GM19397 (cell line): ENCODE results near the gene ZNF431.
"Not testable (repeated sequence)": the region's sequence is repeated elsewhere in the genome, so short reads cannot be mapped to it uniquely, and the experiment has no call there.

Experiments
- ATAC-seq: cut with Tn5 transposase; IDR thresholded peaks from one replicate; pipeline ENCODE4 v1.9.1; 2021; ENCODE audit warnings: mild to moderate bottlenecking, moderate library complexity; ENCODE audit not compliant: unreplicated experiment

ZNF431 gene

DNA sequence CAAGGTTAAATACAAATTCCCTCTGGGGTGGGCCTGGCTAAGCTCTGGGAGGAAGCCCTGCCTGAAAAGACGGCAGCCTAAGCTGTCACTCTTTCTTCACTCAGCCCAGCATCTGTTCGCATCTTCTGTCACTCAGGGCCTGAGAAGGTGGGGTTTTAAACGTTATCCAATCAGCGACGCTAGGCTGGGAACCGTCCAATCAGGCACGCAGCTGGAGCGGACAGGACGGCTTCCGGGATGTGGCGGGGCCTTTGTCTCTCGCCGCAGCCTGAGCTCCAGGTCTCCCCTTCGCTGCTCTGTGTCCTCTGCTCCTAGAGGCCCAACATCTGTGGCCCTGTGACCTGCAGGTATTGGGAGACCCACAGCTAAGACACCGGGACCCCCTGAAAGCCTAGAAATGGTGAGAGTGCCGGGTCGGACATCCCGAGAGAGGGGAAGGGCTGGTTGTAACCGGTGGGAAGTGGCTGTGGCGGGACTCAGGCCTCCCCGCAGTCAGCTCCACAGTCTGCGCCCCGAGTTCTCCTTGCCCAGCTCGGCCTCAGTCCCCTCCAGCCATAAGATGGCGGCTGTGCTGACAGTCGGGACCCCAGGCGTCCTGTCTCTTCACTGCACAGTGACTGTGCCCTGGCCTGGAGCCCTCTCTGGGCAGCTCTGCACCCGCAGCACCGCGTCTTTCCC is at the start of gene ZNF431:
Gene ZNF431 (plus strand): TSS at position 254 of the 678 bp plus-strand sequence. CDS start 144 bp downstream, at position 398.
- ATAC-seq = peak; percentile 99

DNA sequence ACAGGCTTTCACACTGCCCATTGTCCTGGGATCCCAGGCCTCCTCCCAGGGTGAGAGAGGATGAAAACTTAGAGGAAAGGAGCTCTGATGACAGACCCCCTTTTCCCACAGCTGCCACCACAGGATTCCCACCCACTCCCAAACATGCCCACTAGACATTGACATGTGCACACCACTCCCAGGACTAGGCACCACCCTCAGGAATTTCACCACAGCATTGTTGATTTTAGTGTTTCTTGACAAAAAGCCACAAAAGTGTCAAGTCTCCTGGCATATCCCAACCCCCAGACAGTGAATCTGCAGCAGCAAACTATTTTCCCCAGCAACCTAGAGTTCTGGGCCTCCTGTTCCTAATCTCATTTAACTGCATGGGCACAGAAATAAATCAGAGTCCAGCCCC is 49.7 kb upstream of the ZNF431 start:
- no peak for ATAC-seq

DNA sequence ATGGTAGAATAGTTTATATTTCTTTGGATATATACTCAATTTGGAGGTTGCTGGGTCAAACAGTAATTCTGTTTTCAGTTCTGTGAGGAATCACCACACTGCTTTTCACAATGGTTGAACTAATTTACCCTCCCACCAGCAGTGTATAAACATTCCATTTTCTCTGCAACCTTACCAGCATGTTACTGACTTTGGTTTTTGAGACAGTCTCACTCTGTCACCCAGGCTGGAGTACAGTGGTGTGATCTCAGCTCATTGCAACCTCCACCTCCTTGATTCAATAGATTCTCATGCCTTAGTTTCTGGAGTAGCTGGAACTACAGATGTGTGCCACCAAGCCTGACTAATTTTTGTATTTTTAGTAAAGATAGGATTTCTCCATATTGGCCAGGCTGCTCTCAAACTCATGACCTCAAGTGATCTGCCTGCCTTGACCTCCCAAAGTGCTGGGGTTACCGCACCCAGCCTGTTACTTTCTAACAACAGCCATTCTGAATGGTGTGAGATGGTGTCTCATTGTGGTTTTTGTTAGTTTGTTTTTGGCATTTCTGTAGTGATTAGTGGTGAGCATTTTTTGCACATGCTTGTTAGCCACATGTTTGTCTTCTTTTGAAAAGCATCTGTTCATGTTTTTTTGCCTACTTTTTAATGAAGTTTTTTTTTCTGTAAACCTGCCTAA is 47.4 kb upstream of the ZNF431 start:
- no peak for ATAC-seq

DNA sequence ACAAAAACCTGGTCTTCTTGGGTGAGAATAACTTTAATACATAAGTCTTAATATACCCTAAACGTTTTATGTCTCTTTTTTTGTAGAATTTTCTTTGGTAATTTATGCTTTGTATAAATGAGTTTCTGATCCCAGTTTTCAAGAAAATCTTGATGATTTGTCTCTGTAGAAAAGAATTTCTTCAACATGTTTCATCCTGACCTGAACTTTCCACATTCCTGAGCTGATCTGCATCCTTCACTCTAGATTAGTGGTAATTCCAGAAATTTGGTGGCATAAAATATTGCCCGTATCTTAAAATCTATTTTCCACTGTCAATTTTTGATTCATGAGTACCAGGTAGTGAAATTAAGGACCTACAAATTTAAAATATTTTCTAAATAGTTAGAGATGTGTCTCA is 43.5 kb upstream of the ZNF431 start:
- no peak for ATAC-seq

DNA sequence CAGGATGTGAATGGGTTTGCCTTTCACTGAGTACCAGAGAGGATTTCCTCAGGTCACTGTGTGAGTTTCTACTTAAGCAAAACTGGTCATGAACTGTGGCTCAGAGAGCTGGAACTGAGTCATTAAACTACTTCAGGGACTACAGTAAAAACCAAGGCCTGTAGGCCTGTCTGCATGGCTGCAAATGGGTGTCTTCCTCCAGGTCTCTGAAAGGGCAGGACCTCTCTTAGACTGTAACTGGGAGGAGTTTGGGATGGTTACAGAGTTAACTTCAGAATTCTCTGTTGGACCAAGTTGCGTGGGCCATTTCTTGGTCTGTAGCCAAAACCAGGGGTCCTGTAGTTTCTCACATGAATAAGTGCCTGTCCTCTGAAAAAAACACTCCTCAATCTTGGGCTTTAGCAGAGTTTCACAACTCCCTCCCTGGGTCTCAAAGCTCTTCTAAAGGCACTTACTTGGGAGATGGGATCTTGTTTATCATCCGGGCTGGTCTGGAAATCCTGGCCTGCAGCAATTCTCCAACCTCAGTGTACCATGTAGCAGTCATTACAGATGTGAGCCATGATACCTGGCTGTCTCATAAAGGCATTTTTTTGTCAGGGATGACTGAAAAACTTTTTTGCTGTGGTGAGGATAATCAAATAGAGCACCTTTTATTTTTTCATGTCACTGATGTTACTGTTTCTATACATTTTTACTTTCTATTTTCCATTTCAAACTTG is 40.2 kb upstream of the ZNF431 start:
- no peak for ATAC-seq

DNA sequence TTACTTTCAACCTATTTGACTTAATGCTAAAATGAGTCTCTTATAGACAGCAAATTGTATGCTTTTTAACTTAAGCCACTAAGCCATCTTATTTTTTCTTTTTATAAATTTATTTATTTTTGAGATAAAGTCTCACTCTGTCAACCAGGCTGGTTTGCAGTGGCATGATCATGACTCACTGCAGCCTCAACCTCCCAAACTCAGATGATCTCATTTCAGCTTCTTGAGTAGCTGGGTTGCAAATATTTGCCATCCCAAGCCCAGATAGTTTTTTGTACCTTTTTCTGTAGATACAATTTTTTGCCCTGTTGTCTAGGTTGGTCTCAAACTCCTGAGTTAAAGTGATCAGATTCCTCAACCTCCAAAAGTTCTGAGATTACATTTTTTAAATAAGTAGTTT is 32.7 kb upstream of the ZNF431 start:
- ATAC-seq = no peak

DNA sequence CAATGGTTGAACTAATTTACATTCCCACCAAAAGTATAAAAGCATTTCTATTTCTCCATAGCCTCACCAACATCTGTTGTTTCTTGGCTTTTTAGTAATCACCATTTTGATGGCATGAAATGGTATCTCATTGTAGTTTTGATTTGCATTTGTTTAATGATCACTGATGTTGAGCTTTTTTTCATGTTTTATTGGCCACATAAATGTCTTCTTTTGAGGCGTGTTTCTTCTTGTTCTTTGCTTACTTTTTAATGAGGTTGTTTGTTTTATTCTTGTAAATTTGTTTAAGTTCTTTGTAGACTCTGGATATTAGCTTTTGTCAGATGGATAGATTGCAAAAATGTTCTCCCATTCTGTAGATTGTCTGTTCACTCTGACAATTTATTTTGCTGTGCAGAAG is 31.7 kb upstream of the ZNF431 start:
- ATAC-seq = no peak

DNA sequence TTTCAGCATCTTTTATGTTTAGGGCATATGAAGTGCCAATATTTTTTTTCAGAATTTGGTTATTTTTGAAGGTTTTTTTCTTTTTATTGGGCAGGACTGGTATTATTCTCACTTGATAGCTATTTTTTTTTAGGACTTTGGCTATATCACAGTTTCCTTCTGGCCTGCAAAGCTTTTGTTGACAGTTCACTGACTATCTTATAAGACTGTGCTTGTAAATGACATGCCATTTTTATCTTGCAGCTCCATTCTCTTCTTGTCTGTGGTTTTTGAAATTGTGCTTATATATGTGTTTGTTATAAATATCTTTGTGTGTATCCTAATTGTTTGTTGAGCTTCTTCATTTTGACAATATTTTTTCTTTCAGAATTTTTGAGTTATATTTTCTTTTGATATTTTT is 26.4 kb upstream of the ZNF431 start:
- no peak for ATAC-seq

DNA sequence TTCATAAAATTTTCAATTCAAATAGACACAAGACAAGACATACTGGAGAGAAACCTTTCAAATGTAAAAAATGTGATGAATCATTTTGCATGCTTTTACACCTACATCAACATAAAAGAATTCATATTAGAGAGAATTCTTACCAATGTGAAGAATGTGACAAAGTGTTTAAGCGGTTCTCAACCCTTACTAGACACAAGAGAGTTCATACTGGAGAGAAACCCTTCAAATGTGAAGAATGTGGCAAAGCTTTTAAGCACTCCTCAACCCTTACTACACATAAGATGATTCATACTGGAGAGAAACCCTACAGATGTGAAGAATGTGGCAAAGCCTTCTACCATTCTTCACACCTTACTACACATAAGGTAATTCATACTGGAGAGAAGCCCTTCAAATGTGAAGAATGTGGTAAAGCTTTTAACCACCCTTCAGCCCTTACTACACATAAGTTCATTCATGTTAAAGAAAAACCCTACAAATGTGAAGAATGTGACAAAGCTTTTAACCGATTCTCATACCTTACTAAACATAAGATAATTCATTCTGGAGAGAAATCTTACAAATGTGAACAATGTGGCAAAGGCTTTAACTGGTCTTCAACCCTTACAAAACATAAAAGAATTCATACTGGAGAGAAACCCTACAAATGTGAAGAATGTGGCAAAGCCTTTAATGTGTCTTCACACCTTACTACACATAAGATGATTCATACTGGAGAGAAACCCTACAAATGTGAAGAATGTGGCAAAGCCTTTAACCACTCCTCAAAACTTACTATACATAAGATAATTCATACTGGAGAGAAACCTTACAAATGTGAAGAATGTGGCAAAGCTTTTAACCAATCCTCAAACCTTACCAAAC is 24.6 kb upstream of the ZNF431 start:
- no peak for ATAC-seq

DNA sequence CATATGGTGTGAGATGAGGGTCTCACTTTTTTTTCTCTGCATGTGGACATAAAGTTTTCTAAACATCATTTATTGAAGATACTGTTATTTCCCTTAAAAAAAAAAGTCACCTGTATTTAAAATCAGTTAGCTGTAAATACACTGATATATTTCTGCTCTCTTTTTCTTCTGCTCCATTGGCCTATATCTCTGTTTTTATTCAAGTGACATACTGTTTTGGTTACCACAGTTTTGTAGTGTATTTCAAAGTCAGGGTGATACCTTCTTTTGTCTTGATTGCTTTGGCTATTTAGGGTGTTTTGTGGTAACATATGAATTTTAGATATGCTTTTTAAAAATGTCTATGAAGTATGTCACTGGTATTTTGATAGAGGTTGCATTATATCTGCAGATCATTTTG is 15.8 kb upstream of the ZNF431 start:
- no peak for ATAC-seq

DNA sequence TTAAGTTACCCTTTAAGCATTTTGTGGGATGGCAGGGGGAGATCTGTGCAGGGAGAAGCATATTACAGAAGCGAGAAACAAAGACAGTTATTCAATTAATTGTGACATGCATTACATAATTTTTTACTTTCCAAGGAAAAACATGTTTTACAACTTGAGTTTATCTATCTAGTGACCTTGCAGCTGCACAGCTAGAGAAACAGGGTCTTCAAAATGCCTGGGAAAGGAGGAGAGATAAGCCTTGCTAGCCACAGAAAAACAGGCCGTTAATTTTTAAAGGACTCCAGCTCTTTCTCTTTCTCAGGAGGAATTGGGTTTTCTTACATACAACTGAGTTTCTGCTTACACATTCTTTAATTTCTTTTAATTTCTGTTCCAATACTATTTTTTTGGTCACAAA is 14.8 kb upstream of the ZNF431 start:
- no peak for ATAC-seq

DNA sequence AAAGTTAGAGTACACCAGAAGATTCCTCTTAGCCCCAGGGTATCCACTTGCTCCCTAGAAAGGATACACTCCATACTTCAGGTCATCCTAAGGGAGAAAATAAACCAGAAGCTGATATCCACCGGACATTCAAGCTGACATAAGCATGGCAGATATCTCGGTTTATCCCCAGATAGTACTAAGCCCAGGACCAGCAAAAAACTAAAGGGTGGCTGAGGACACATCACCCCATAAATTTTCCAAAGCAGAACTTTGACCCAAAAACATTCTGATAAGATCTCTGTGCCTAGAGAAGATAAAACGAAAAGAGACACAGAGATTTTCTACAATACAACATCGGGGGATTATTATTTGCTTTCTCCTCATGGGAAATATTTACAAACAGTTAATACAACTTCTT is 13.9 kb upstream of the ZNF431 start:
- ATAC-seq = no peak

DNA sequence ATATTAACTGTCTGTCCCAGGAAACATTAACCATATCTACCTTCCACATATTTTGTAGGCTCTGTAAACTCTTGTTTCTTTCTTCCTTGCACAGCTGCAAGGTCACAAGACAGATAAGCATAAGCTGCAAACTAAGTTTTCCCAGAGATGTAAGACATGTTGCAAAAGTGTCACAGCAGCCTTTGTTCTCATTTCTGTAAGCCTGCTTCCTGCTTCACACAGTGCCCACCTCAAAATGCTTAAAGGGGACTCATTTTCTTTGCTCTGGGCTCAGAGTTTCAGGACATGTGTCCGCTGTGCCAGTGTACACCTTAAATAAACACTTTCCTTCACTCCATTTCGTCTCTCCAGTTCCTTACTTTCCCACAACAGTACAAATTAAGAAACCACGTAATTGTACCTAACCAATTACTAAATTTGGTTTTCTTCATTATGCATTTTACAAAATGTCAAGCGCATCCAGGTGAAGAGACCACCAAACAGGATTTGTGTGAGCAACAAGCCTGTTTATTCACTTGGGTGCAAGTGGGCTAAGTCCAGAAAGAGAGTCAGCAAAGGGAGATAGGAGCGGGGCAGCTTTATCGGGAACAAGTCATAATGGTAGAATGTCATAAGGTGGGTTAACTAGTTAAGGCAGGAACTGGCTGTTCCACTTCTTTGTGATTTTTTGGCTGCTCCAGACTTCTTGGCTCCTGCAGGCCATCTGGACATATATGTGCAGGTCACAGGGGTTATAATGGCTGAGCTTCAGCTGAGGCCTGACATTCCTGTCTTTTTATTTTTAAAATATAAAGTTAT is 12.7 kb upstream of the ZNF431 start:
- ATAC-seq = no peak

DNA sequence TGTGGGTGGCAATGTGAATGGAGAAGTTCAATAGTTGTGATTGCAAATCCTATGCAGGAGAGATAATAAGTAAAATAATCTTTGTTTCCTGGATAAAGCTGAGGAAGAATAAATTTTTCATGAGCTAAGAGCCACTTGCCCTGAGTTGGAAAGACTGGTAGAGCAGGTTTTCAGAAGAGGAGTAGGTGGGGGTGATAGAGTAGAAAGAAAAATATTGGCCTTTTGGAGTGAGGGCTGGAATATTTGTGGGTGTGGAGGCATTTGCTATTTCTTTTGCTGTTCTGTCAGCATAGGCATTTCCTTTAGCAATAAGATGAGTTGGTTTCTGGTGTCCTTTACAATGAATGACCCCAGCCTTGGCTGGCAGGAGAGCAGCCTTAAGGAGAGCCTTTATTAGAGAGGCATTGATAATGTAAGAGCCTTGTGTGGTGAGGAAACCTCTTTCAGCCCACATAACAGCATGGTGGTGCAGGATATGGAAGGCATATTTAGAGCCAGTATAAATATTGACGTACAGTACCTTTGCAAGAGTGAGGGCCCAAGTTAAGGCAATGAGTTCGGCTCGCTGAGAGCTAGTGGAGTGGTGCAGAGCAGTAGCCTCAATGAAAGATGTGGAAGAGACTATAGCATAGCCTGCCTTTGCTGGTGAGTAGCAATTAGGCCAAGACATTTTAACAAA is 11.6 kb upstream of the ZNF431 start:
- no peak for ATAC-seq

DNA sequence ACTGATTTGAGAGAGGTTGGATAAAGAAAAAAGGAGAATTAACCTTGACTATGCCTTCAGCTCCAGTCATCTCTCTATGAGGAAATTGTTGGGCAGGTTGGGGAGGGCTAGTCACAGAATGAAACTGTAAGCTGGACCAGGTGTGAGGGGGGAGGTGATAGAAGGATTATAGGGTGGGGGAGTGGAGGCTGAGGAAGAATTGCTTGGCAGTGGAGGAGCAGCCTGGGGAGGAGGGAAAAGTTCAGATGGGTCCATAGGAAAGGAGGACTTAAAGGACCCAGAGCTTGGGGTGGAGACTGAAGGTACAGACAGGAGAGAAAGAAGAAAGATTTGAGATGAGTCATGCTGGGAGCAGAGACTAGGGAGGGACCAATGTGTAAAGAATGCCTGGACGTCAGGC is 8.2 kb upstream of the ZNF431 start:
- no peak for ATAC-seq

DNA sequence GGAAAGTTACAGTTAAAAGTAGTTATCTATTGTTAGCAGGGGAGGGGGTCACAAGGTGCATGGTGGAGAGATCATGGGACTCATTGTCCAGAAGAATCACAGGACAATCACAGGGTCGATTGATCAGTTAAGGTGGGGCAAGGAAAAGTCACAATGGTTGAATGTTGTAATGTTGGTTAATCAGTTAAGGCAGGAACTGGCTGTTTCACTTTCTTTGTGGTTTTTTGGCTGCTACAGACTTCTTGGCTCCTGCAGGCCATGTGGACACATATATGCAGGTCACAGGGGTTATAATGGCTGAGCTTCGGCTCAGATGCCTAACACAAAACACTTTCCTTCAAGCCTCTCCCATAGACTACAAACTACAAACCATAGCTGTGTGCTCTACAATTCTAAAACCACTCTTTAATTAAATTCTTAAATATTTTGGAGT is 6.9 kb upstream of the ZNF431 start:
- no peak for ATAC-seq

DNA sequence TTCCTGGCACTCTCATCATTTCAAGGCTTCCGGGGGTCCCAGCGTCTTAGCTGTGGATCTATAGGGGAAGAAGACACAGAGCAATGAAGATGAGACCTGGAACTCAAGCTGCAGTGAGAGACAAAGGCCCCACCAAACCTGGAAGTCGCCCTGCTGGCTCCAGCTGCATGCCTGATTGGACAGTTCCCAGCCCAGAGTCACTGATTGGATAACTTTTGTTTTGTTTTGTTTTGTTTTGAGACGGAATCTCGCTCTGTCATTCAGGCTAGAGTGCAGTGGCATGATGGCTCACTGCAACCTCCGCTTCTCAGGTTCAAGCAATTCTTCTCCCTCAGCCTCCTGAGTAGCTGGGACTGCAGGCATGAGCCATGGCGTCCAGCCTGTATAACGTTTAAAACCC is 6.4 kb upstream of the ZNF431 start:
- ATAC-seq = no peak

DNA sequence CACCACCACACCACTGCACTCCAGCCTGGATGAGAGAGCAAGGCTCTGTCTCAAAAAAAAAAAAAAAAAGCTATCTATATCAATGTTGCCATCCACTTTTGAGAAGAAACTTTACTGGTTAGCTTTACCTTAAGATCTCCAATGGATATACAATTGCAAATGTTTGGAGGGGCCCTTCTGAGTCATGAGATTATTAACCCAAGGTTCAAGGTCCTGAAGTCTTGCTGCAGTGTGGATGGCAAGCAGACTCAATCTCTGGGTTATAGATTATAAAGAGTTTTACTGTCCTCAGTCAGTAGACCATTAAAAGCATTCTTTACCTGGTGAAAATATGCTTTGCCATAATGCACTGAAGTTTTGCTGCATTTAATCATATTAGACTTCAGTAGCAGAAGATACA is 3.7 kb upstream of the ZNF431 start:
- ATAC-seq = no peak

DNA sequence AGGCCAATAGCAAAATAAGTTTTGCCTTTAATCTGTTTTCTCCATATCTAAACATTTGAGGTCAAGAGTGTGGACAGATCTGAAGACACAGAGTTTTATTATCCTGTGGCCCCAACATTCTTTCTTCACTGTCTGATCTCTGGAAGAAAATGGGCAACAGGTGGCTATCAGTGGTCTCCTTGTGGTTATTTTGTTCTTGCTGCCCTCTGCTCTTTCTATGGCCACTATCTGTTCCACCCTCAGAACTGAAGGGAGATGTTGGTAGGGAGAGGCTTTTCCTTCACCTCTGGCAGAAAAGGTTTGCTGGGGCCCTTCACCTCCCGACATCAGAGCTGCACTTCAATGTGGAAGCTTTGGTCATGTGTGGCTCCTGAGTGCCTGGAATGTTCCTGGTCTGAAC is 834 bp upstream of the ZNF431 start:
- ATAC-seq = not testable (repeated sequence)

DNA sequence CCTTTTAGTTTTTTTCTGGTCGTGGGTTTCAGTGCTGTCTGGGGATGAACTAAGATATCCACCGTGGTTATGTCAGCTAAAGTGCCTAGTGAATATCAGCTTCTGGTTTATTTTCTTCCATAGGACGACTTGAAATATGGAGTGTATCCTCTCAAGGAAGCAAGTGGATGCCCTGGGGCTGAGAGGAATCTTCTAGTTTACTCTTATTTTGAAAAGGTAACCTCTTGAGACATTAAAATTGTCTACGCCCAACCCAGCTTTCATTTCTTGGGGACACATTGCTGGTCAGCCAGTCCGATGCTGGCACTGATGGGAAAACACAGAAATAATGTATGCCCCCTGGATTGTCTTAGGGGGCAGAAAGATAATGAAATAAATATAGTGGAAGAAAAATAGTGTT is 1.6 kb downstream of the ZNF431 start:
- no peak for ATAC-seq
